Nucleus accumbens (tissue), 56 donors: Measurements from ENCODE around the gene NABP2.
"Not testable (repeated sequence)": the region's sequence is repeated elsewhere in the genome, so short reads cannot be mapped to it uniquely, and the experiment has no call there.

Experiments
- DNase-seq, 56 donors: peaks; one replicate each; lab custom pipeline; 2025; lab: John Stamatoyannopoulos, UW

NABP2 gene

DNA sequence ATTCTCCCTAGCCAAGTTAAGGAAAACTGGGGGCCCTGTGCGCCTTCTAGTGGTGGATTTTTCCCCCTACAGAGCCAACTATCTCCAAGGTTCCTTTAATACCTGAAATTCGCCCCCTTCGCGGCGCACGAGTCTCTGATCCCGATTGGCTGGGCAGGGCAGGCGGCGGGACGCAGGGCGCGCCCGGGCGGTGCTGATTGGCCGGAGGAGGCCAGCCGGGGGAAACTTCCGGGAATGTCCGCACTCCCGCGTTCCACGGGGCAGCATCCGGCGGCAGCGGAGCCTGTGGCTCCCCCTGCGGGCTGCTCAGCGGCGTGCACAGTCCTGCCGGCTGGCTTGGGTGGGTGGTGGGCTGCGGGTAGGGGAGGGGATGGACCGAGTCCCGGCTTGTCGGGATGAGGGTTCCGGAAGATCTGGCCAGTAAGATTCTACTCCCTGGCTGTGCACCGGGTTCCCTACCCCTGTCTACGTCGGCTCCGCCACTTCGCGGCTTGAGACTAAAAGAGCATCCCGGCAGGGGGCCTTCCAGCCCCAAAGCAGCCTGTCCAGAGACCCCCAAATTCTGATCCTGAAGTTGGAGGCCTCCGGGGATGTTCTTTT, at the start of gene NABP2:
Gene NABP2 (plus strand): TSS at position 241 of the 600 bp plus-strand sequence. CDS start 515 bp downstream, outside the sequence.
- peak; percentile 73 to 99 (median 95) for DNase-seq

DNA sequence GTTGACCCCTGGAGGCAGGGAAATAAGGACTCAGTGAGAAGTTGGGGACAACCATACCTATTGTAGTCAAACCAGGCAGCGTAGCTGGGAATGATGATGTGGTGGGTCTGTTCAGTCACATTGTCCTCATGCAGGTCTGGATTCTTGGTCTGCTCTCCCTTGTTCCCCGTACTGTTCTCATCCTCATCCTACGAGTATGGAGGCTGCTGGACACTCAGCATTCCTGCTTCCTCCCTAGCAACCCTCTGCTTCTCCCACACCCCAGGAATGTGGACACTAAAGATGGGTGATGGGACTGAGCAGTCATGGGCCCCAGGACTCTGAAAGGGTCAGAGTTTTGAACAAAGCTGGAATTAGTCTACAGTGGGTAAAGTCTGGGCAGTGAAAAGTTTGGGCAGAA, 45.8 kb upstream of the NABP2 start:
- DNase-seq: no peak

DNA sequence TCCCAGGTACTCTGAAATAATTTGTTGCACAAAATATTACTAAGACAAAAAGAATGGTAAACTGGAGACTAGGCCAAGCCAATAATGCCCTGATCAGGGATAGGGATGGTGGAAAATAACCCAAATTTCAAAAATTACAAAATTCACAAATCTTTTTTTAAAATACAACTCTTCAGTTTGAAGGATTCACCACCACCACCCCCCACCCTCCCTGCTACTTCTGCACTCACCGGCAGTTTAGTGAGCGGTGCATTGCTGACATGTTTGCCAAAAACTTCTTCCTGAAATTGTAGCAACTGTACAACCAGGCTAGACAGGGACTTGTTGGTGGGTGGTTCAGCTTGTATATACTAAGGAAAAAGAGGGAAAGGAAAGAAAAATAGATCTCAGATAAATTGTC, 37.2 kb upstream of the NABP2 start:
- no peak for DNase-seq

DNA sequence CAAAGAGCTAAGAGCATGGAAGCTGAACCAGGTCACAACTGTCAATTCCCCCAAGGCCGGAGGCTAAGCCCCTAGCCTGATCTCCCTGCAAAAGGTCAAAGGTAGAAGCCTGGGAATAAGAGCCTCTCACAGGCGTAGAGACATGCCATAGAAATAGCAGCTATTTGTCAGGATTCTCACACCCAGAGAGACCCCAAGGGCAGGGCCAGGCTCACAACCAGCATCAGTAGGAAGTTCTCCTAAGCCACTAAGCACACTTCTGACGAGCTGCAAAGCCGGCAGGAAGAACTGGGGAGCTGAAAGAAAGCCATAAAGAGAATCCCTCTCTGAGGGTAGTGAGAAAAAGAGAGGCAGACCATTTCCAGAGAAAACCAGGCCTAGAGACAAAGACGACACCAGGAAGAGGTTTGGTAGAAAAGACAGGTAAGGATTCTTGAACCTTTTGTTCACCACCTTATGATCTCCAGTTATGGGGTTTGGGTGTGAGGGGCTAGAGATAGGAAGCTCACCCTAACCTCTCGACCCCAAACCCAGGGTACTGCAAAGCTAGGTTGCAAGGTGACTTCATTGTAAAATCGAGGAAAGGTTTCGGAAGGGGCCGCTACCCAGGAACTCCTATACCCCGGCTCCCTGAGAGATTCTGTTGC, 35.9 kb upstream of the NABP2 start:
- DNase-seq: peak in 1 of 56 donors; percentile 10

DNA sequence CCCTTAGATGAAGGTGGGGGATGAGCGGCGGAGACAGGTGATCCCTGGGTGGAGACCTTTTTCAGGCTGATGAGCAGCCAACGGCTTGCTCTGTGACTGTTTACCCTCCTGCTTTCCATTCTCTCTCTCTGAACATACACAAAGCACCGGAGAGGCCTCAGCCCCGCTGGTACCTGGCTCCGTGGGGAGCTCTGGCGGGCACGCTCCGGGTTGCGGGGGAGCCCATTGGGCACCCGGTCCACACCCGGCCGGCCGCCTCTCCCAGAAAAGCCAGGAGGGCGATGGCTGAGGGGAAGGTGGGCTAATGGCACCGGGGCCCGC, 35.4 kb upstream of the NABP2 start:
- peak in 14 of 56 donors; percentile 6 to 50 (median 29) for DNase-seq

DNA sequence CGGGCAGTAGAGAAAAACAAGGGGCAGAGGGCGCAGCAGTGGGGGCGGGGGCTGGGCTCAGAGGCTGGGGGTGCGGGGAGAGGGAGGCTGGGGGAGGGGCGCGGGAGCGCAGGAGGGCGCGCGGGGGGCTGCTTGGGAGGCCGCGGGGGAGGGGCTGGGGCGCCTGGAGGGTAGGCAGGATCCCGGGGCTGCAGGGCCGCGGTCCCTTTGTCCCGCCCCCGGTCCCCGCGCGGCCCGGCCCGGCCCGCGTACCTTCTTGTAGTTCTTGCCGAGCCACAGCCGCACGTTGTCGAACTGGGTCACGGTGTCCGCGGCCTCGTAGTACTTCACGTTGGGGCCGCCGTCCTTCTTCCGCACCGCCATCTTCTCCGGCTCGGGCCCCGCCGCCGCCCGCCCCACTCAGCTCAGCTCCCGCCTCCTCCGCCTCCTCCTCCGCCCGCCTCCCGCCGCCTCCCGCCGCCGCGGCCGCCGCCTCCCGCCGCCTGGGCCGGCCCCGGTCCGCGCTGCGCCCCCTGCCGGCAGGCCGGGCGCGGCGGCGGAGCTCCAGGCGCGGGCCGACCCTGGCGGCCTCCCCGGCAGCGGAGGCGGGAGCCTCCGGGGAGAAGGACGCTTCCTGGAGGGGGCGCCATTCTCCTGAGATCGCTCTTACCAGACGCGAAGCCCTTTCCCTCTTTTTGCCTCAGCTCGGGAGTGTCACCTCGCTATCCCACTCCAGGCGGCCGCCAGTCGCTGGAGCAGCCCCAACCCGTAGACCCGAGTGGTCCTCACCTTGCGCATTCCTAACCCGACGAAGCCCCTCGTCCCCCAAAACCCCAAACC, 34.8 kb upstream of the NABP2 start, which contains the start of gene SMARCC2:
Gene SMARCC2 (minus strand): TSS at position 385 of the 819 bp plus-strand sequence. CDS start 22 bp downstream, at position 363.
- peak in 54 of 56 donors; percentile 22 to 91 (median 70) for DNase-seq

DNA sequence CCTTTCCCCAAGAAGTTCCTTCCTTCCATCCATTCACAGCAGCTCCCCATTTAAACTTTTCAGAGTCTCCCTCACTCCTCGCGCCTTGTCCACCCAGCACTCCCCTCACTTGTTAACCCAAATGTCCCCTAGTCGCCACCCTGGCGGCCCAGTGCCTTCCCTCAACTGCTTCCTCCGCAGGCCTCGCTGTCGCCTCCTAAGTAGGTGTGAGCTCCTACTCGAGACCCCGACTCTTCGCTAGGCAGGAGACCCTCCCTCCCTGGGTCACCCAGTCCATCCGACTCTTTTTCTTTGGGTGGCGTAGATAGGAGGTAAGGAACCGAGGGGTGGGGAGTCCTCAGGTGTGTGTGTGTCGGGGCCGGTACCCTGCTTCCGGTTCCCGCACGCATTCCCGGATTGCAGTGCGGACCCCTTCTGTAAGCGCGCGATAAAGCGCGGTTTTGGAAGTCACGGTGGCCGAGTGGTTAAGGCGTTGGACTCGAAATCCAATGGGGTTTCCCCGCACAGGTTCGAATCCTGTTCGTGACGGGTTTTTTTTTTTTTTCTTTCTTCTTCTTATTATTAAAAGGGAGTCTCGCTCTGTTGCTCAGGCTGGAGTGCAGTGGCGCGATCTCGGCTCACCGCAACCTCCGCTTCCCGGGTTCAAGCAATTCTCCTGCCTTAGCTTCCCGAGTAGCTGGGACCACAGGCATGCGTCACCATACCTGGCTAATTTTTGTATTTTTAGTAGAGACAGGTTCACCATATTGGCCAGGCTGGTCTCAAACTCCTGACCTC, 34.0 kb upstream of the NABP2 start:
- peak in 54 of 56 donors; percentile 11 to 91 (median 68) for DNase-seq

DNA sequence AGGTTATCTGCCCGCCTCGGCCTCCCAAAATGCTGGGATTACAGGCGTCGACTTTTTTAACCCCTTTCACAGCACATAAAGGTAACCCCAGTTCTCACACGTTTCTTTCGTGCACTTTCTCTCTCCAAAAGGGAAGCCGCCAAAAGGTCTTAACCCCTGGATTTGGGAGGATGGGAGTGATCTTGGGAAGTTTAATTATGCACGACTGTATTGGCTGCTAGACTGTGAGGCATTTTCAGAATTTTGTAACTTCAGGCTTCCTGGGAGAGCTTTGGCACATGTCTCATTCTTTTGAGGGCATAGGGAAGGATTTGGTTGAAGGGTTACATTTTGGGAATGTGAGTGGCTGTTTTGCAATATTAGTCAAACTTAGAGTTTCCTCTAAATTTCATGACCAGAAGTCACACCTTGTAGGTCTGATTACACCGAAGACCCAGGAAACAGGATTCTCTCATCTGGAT, 33.4 kb upstream of the NABP2 start:
- DNase-seq: peak in 1 of 56 donors; percentile 37

DNA sequence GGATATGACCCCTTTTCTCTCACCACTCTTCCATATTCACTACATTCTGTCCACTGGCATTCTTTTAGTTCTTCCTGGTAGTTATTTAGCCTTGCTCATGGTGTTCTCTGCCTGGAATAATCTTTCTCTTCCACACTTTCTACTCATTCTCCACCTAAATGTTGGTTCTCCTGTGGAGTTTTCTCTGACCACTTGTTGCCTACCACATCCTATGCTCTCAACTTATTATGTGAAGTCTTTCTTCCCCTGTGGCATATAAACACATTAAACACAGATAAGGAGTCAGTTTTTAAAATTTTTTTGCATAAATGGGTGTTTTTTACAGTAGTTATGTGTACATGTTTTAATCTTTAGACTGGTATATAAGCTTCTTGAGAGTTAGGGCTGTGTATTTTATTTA, 31.6 kb upstream of the NABP2 start:
- no peak for DNase-seq

DNA sequence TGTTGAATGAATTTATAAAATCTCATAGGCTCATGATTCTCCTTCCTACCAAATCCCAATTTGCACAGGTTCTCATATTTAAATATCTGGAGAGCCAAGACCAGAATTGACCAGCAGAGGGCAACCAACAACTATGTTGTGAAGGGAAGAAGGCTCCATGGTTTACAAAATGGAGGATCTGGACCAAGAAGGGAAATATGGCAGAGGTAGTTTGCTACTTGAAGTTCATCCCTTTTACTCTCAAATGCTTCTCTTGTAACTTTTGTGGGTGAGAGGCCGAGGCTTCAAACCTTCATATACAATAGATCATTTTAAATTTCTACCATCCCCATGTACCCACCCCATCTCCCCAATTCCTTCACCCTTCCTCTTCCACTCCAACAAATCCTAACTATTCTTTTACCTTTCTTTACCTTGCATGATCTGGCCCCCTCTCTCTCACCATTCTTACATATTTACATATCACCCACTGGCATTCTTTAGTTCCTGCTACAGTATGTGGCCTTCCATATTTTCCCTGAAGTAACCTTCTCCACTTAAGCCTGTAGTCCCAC, 31.0 kb upstream of the NABP2 start:
- peak in 42 of 56 donors; percentile 1 to 82 (median 22) for DNase-seq

DNA sequence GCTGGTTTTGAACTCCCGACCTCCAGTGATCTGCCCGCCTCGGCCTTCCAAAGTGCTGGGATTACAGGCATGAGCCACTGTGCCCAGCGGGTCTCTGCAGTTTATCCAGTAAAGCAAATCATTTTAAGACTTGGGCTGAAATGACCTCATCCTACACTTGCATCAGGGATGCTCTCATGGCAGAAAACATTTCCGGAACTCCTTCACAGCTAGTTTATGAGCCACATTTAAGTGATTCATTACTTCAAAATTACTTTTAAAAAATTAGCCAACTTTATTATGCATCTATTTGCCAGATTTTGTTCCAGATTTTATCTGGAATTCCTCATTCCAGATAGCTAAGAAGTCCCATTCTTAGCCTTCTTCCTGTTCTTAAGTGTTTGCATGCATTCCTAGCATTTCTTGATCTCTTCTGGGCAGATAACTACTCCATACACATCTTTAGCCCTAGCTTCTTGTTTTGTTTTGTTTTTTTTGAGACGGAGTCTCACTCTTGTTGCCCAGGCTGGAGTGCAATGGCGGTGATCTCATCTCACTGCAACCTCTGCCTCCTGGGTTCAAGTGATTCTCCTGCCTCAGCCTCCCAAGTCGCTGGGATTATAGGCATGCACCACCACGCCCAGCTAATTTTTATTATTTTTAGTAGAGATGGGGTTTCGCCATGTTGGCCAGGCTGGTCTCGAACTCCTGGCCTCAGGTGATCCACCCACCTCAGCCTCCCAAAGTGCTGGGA, 27.2 kb upstream of the NABP2 start:
- not testable (repeated sequence) for DNase-seq

DNA sequence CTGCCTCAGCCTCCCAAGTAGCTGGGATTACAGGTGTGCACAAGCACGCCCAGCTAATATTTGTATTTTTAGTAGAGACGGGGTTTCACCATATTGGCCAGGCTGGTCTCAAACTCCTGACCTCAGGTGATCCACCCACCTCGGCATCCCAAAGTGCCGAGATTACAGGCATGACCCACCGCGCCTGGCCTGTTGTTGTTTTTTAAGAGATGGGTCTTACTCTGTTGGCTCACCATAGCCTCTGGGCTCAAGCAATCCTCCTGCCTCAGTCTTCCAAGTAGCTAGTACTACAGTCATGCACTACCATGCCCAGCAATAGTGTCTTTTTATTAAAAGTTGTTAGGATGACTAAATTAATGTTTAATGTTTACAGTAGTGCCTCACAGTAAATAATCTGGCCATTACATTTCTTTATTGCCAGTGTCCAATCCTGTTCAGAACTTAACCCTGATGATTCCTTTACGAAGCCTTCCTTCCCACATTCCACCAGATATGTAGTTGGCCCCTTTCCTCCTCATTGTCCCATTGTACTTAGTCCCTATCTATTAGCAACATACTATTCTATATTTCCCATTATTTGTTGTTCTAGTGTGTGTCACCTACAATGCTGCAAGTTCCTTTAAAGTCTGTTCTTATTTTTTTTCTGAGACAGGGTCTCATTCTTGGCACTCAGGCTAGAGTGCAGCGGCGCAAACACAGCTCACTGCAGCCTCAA, 26.1 kb upstream of the NABP2 start:
- DNase-seq: no peak

DNA sequence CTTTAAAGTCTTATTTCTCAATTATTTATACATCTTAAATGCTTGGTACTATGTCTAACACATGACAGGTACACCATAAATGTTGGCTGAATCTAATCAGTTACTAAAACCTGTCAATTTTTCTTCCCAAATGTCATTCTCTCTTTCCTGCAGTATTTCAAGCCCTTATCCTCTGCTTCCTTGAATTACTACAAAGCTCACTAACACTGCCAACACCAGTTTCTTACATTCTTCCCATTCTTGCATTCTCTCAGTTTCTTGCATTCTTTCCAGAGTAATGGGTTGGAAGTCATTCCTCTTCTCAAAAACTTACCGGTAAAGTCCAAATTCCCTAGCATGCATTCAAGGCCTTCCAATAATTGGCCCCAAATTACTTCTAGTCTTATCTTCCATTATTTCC, 25.3 kb upstream of the NABP2 start:
- no peak for DNase-seq

DNA sequence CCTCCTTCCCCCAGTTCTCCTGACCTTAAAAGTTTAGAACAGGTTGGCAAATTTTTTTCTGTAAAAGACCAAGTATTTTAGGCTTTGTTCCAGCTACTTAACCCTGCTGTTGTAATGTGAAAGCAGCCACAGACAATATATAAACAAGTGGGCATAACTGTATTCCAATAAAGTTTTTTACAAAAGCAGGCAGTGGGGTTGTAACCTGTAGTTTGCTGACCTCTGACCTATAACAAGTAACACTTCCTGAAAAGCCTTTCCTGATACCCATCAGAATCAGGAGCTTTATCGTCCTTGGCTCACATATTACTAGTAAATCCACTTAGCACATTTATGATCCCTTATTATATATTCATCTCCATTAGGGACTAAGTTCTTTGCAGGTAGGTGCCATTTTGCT, 21.8 kb upstream of the NABP2 start:
- no peak for DNase-seq

DNA sequence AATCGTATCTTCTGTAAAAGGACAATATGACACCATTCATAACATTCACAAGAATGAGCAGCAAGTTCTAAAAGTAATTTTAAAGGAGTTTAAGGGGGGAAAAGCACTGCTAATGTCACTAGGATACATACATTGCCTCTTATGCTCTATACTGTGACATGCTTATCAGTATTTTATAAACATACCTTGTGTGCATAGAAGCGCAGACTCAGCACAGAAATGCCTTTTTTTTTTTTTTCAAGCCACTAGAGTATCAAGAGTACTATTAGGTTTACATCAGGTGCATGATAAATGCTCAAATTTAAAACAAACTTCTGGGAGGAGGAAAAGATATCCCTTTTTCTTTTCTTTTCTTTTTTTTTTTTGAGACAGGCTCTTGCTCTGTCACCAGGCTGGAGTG, 21.3 kb upstream of the NABP2 start:
- no peak for DNase-seq

DNA sequence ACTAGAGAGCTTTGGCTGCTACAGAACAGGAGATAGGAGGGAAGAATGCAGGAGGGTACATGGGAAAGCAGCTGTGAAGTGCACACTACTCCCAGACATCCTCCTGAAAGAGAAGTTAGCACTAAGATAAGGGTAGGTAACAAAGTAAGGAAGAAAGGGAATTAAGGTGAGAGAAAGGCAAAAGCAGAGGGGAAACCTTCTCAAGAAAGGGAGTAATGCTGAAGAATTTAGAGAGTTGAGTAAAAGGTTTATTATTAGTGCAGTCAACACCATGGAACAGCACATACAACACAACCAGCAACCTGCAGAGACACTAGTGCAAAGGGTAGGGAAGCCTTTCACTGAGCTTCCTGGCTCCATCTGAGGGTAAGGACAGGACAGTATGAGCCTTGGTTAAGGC, 19.9 kb upstream of the NABP2 start:
- DNase-seq: no peak

DNA sequence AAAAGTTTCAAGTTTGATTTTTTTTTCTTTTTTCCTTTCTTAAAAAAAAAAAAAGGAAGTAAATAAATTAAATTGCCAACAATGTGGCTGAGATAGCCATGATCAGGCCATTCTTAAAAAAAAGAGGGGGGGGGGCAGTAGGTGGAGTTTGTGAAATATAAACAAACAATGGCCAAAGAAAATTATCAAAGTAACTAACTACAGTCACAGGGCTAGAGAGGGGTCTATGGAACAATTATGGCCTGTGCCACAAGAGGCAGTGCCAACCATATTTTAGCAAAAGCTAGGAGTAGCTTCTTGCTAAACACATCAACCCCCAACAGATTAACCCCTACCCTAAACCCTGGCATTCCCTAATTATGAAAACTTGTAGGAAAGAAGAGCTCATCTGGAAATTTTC, 18.7 kb upstream of the NABP2 start:
- DNase-seq: no peak

DNA sequence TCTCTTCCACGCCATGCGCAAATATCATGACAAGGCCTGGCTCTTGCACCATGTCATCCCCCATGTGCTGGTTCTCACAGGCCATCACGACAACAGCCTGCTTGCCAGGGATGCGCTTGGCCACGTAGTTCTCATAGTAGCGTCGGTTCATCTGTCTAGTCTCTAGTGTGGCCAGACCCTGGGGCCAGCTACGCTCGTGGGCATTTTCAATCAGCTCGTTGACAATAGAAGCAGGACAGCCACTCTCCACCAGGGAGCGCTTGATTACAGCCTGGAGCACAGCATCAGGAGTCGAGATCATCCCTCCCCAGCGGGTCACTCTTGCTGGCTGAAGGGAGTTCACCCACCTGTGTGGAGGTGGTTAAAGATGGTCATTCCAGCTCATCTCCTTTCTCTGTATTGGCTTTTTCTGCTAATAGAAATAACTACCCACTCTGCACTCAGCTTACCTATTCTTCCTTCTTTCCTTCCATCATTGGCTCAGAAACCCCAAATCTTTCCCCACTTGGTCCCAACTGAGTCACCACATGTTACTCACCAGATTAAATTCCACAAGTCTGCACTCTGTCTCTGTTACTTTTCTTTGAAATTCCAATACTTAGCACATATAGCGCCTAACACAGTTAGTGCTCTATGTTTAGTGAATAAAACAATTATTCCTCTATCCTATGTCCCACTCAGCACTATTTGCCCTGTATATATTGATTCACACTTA, 17.5 kb upstream of the NABP2 start:
- DNase-seq: peak in 17 of 56 donors; percentile 0 to 33 (median 9)
